SH-SY5Y (cell line): ENCODE measurements around the gene HMCN2.

Experiments used
- GATA2 ChIP-seq: IDR thresholded peaks from 2 replicates; pipeline ENCODE4 v1.6.1; 2011; ENCODE audit warnings: mild to moderate bottlenecking, low read depth, low read length
- GATA3 ChIP-seq: IDR thresholded peaks from 2 replicates; pipeline ENCODE4 v1.6.1; 2011; ENCODE audit warnings: low read depth, mild to moderate bottlenecking, low read length, moderate library complexity

Gene HMCN2

GRCh38 chr9:130265431-130266235, at the start of gene HMCN2:
Gene HMCN2 (plus strand): TSS chr9:130265760. CDS start chr9:130265879, 119 bp downstream.
- TF ChIP-seq GATA3, result no peak
- no peak for TF ChIP-seq GATA2

- TF ChIP-seq GATA3 (no peak), GATA2 (no peak)
These were observed 47.7 kb upstream of the HMCN2 start for GRCh38 chr9:130217838-130218237.

- TF ChIP-seq GATA3 (no peak), GATA2 (no peak)
These were observed 45.9 kb upstream of the HMCN2 start for GRCh38 chr9:130219661-130220096.

GRCh38 chr9:130220352-130220751, 45.2 kb upstream of the HMCN2 start:
- TF ChIP-seq GATA3 (no peak), GATA2 (no peak)

GRCh38 chr9:130222833-130223232, 42.7 kb upstream of the HMCN2 start:
- no peak for TF ChIP-seq GATA2
- no peak for TF ChIP-seq GATA3

- TF ChIP-seq GATA2 (no peak), GATA3 (no peak)
These were observed 40.5 kb upstream of the HMCN2 start for GRCh38 chr9:130225071-130225470.

- TF ChIP-seq GATA2 (no peak), GATA3 (no peak)
These were observed 40.0 kb upstream of the HMCN2 start for GRCh38 chr9:130225586-130225985.

GRCh38 chr9:130226112-130226511, 39.4 kb upstream of the HMCN2 start:
- no peak for TF ChIP-seq GATA2
- no peak for TF ChIP-seq GATA3

- no peak for TF ChIP-seq GATA3
- no peak for TF ChIP-seq GATA2
These were observed 37.7 kb upstream of the HMCN2 start for GRCh38 chr9:130227833-130228232.

- TF ChIP-seq GATA2, result no peak
These were observed 35.8 kb upstream of the HMCN2 start for GRCh38 chr9:130229759-130230158.

GRCh38 chr9:130230631-130231030, 34.9 kb upstream of the HMCN2 start:
- no peak for TF ChIP-seq GATA2

- TF ChIP-seq GATA2 (no peak), GATA3 (no peak)
These were observed 32.5 kb upstream of the HMCN2 start for GRCh38 chr9:130232899-130233586.

- TF ChIP-seq GATA2 (no peak), GATA3 (no peak)
These were observed 32.0 kb upstream of the HMCN2 start for GRCh38 chr9:130233587-130233945.

GRCh38 chr9:130234340-130235260, 31.0 kb upstream of the HMCN2 start:
- TF ChIP-seq GATA3 (no peak), GATA2 (no peak)
